VCaP (cell line): ENCODE results near the gene TSGA10.

Experiments
- H3K27ac ChIP-seq: fragments of 450-650 bp; 2 replicates; pipeline ENCODE4 v1.5.1; 2017
- CTCF ChIP-seq: fragments of 450-650 bp; conservative IDR thresholded peaks from 2 replicates; pipeline ENCODE4 v1.5.1; 2017; ENCODE audit warnings: mild to moderate bottlenecking, moderate library complexity

Gene TSGA10

GRCh38 chr2:99169534-99169933 lies 14.8 kb upstream of the TSGA10 start:
- no peak overlapping the region for H3K27ac ChIP-seq
- no peak for TF ChIP-seq CTCF

GRCh38 chr2:99166218-99166617 lies 11.5 kb upstream of the TSGA10 start:
- no peak for TF ChIP-seq CTCF
- H3K27ac ChIP-seq: no peak overlapping the region

- H3K27ac ChIP-seq: no peak overlapping the region
- no peak for TF ChIP-seq CTCF
These were observed 4.9 kb upstream of the TSGA10 start for GRCh38 chr2:99159594-99159993.

- no peak for TF ChIP-seq CTCF
These were observed 3.9 kb upstream of the TSGA10 start for GRCh38 chr2:99158599-99158998.

GRCh38 chr2:99156891-99157290 lies 2.1 kb upstream of the TSGA10 start:
- peak overlapping the region; percentile 64 for H3K27ac ChIP-seq
- no peak for TF ChIP-seq CTCF

More at GRCh38 chr2:99158599-99158998, 3.9 kb upstream of the TSGA10 start:
- peak overlapping the region; percentile 64; the same call in 1 of the 2 replicates for H3K27ac ChIP-seq

GRCh38 chr2:99153921-99154604 lies 679 bp downstream of the TSGA10 start:
- TF ChIP-seq CTCF: no peak
- H3K27ac ChIP-seq: peak overlapping the region; percentile 87

GRCh38 chr2:99152199-99152895 lies 2.4 kb downstream of the TSGA10 start:
- TF ChIP-seq CTCF: no peak
- H3K27ac ChIP-seq: no peak overlapping the region
